Fibroblast of lung (primary cell): ENCODE results near the gene CARMIL1. TPM values are rescaled to one million over a fixed set of nuclear protein-coding genes. Genes with fewer than 3 reads are reported as not detected.

Source experiments
- DNase-seq, 2 donors: peaks; one replicate each; pipeline versions ENCODE4 v3.0.0 to v3.0.0-alpha.2; 2010; ENCODE audit warnings: low read depth in 2 of 2
- H2AFZ ChIP-seq: 2 replicates; pipeline ENCODE4 v1.5.1; 2012; ENCODE audit warnings: low read length, control low read depth, inconsistent platforms
- H3K27ac ChIP-seq: 2 replicates; pipeline ENCODE4 v1.5.1; 2011; ENCODE audit warnings: low read length, control low read depth; ENCODE audit not compliant: insufficient read depth
- H3K27me3 ChIP-seq: 2 replicates; pipeline ENCODE4 v1.5.1; 2011; ENCODE audit warnings: mild to moderate bottlenecking, low read length; ENCODE audit not compliant: control insufficient read depth, insufficient read depth
- H3K36me3 ChIP-seq: 2 replicates; pipeline ENCODE4 v1.5.1; 2011; ENCODE audit warnings: low read length; ENCODE audit not compliant: control insufficient read depth, insufficient read depth
- H3K4me1 ChIP-seq: 2 replicates; pipeline ENCODE4 v1.5.1; 2011; ENCODE audit warnings: low read length; ENCODE audit not compliant: control insufficient read depth, insufficient read depth; ENCODE audit errors: extremely low read depth
- H3K4me2 ChIP-seq: 2 replicates; pipeline ENCODE4 v1.5.1; 2011; ENCODE audit warnings: low read length, control low read depth; ENCODE audit not compliant: insufficient read depth; ENCODE audit errors: extremely low read depth
- H3K4me3 ChIP-seq, 4 experiments: fragments of 200-600 bp in 1 of 4; sonication (generic) in 1 of 4; replicated peaks in 1 of 4; 2 replicates each; pipeline ENCODE4 v1.5.1; 2011 to 2016; ENCODE audit warnings: low read length in 4 of 4, low read depth in 3 of 4, mild to moderate bottlenecking in 3 of 4, control low read depth in 2 of 4, inconsistent platforms in 1 of 4, mixed read lengths in 1 of 4; ENCODE audit not compliant: insufficient read depth in 1 of 4; ENCODE audit errors: control extremely low read depth in 1 of 4
- H3K79me2 ChIP-seq: 2 replicates; pipeline ENCODE4 v1.5.1; 2012; ENCODE audit warnings: mild to moderate bottlenecking, low read length, inconsistent platforms; ENCODE audit not compliant: control insufficient read depth, insufficient read depth
- H3K9ac ChIP-seq: 2 replicates; pipeline ENCODE4 v1.5.1; 2011; ENCODE audit warnings: mild to moderate bottlenecking, low read length, control low read depth; ENCODE audit not compliant: insufficient read depth
- H3K9me3 ChIP-seq: 2 replicates; pipeline ENCODE4 v1.5.1; 2012; ENCODE audit warnings: low read depth, low read length; ENCODE audit not compliant: control insufficient read depth, insufficient read depth
- H4K20me1 ChIP-seq: 2 replicates; pipeline ENCODE4 v1.5.1; 2011; ENCODE audit warnings: low read length; ENCODE audit not compliant: control insufficient read depth, insufficient read depth; ENCODE audit errors: extremely low read depth
- CTCF ChIP-seq, 2 donors: IDR thresholded peaks in 1 of 2; conservative IDR thresholded peaks in 1 of 2; 1 replicate in 1 of 2; 2 replicates in 1 of 2; pipeline ENCODE4 v1.5.1; 2011 to 2012; ENCODE audit warnings: low read length in 2 of 2, control low read depth in 1 of 2, inconsistent platforms in 1 of 2, low read depth in 1 of 2, mild to moderate bottlenecking in 1 of 2
- EZH2 ChIP-seq: IDR thresholded peaks from 2 replicates; pipeline ENCODE4 v1.5.1; 2012; ENCODE audit warnings: low read length, control low read depth, mild to moderate bottlenecking; ENCODE audit errors: missing control alignments
- polyA plus RNA-seq, 2 donors: library from polyadenylated mRNA; depleted of rRNA in 1 of 2; stranded (reverse) in 1 of 2; unstranded in 1 of 2; fragments of >200 nt; gene quantifications; 2 replicates each; pipeline ENCODE4 v1.2.1, GENCODE V29; 2011 to 2012; ENCODE audit warnings: missing spikeins in 1 of 2
- total RNA-seq: library from RNA; depleted of rRNA; stranded (reverse); fragments of >200 nt; gene quantifications from 2 replicates; pipeline ENCODE4 v1.2.1, GENCODE V29; 2014

CARMIL1 gene
- total and polyA plus RNA-seq, 2 donors (not counting 1 experiment from before 2014, with no cell fraction given): 10.2 to 12.5 TPM

DNA sequence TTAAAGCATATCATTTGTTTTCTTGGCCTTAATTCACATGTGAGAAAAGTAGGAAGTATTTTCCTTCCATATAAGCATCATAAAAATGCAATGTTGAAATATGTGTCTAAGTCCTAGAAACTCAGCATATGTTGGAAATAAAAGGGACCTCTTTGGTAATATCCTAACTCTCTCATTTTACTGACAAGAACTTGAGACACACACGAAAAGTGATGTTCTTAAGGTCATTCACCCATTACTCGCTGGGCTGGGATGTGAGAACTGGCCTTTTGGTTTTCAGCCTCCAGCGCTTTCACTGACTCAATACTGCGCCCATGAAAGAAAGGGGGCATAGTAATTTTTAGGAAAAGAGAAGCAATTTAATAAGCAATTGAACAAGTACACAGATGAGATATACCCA lies 219.3 kb downstream of the CARMIL1 start:
- Histone ChIP-seq H3K9me3 (no peaks in the 10 kb centered on the region), H3K4me2 (no peak overlapping the region), H4K20me1 (no peaks in the 10 kb centered on the region), H3K9ac (no peak overlapping the region), H3K79me2 (no peaks in the 10 kb centered on the region), H3K4me1 (no peaks in the 10 kb centered on the region), H2AFZ (no peak overlapping the region), H3K36me3 (no peaks in the 10 kb centered on the region), H3K27me3 (no peaks in the 10 kb centered on the region), H3K27ac (no peak overlapping the region), H3K4me3 (no peak overlapping the region)
- no peak for DNase-seq
- no peak for TF ChIP-seq CTCF (conservative IDR thresholded peaks at IDR 0.05 in 1 of 2, IDR thresholded peaks at IDR 0.05 in 1 of 2; ENCODE audit: low read depth in 1 of 2, low read length in 2 of 2)
- no peak for TF ChIP-seq EZH2

DNA sequence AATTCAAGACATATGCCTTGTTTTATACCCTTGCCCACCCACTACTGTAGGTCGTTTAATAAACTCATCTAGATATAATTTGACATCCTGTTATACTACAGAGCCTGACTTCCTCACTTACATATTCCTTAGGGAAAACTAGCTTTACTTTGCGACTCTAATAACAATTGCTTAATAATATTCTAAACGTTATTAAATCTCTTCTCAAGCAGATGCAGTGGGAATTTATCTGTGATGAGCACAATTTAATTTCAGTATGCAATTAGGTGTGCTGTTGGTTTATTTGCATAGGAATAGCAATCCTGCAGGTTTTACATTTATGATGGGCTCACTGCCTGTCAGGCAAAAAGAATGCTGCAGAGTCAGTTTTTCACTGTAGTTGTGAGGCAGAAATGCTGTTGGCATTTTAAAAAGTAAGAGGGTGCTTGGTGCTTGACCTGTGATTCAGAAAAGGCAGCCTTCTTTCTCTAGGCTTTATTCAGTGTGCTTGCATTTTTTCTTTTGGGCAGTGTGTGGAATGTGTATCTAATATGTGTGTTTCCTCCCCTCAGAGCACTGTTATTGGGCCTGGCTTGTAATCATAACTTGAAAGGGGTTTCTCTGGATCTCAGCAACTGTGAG lies 220.6 kb downstream of the CARMIL1 start:
- no peaks in the 10 kb centered on the region for H3K9me3 ChIP-seq
- no peak overlapping the region for H3K4me3 ChIP-seq
- no peaks in the 10 kb centered on the region for H3K79me2 ChIP-seq
- no peaks in the 10 kb centered on the region for H3K36me3 ChIP-seq
- TF ChIP-seq CTCF (conservative IDR thresholded peaks at IDR 0.05 in 1 of 2, IDR thresholded peaks at IDR 0.05 in 1 of 2; ENCODE audit: low read depth in 1 of 2, low read length in 2 of 2) (no peak), EZH2 (no peak)
- H3K27ac ChIP-seq: no peak overlapping the region
- no peak overlapping the region for H3K4me2 ChIP-seq
- H2AFZ ChIP-seq: no peak overlapping the region
- H3K4me1 ChIP-seq: no peaks in the 10 kb centered on the region
- no peaks in the 10 kb centered on the region for H4K20me1 ChIP-seq
- no peak overlapping the region for H3K9ac ChIP-seq
- H3K27me3 ChIP-seq: no peaks in the 10 kb centered on the region
- DNase-seq: peak in 1 of 2 donors; percentile 72

DNA sequence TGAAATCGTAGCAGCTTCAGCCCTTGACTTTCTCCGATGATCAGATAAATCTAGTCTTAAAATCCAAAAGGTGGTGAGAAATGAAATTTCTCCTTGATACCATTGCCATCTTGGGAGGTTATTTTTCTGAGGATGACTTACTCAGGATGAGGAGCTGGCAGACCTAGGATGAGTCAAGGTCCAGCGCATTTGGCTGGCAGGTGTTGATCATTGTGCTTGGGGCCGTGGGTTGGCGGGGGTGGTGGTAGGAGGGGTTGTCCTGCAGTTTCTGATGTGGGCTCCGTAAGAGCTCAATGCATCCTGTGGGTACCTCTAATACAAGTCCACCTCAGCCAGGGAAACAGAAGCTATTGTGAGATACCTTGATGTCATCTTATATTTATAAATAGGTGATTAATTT lies 224.5 kb downstream of the CARMIL1 start:
- no peak overlapping the region for H3K9ac ChIP-seq
- H3K27ac ChIP-seq: no peak overlapping the region
- no peaks in the 10 kb centered on the region for H3K27me3 ChIP-seq
- H3K4me2 ChIP-seq: no peak overlapping the region
- no peak overlapping the region for H2AFZ ChIP-seq
- no peaks in the 10 kb centered on the region for H3K9me3 ChIP-seq
- H3K79me2 ChIP-seq: no peaks in the 10 kb centered on the region
- H4K20me1 ChIP-seq: no peaks in the 10 kb centered on the region
- peak in 1 of 2 donors; percentile 13 for DNase-seq
- no peaks in the 10 kb centered on the region for H3K36me3 ChIP-seq
- no peaks in the 10 kb centered on the region for H3K4me1 ChIP-seq
- TF ChIP-seq EZH2: no peak
- no peak for TF ChIP-seq CTCF (conservative IDR thresholded peaks at IDR 0.05 in 1 of 2, IDR thresholded peaks at IDR 0.05 in 1 of 2; ENCODE audit: low read depth in 1 of 2, low read length in 2 of 2)
- no peak overlapping the region for H3K4me3 ChIP-seq
